Measurements from ENCODE around the gene ATP5ME. TPM values are rescaled to one million over a fixed set of nuclear protein-coding genes. Genes with fewer than 3 reads are reported as not detected.

ATP5ME gene
- total RNA-seq, 1 donor from 2014 or later, result 255 TPM

DNA sequence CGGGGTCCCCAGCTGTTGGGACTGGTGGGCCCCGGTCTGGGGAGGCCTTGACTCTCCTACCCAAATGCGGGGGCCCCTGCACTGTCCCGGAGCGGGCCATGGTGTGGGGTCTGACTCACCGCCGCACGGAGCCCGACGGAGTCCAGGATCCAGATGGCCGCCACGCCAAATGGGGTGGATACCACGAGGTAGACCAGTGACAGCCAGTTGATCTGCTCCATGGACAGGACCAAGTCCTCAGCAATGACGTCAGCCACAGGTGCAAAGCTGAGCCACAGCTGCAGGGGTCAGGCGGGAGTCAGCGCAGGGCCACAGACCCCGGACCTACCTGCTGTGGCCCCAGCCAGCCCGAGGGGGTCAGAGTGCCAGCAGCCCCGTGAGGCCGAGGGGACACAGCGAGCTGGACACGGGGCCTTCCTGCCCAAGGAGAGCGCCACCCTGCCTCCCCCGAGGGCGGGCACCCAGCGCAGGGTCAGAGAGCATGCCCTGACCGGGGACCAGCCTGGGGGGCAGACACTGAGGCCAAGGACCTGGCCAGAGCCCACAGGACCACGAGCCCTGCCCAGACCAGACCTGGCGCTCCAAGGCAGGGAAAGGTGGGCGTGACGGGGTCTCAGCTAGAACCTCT lies 12.5 kb upstream of the ATP5ME start:
- Histone ChIP-seq H3K9ac (ENCODE audit: low read length) (no peak overlapping the region), H3K79me2 (ENCODE audit: insufficient read depth, low read length) (no peaks in the 10 kb centered on the region), H3K27me3 (ENCODE audit: insufficient read depth, low read length) (no peaks in the 10 kb centered on the region), H3K9me3 (ENCODE audit: insufficient read depth, low read depth, low read length) (no peaks in the 10 kb centered on the region), H4K20me1 (ENCODE audit: insufficient read depth, low read length) (no peaks in the 10 kb centered on the region), H3K27ac (ENCODE audit: low read depth, low read length) (no peak overlapping the region), H3K36me3 (ENCODE audit: insufficient read depth, low read length) (no peaks in the 10 kb centered on the region), H3K4me2 (ENCODE audit: low read length) (peak overlapping the region; percentile 76), H2AFZ (ENCODE audit: low read depth, low read length) (peak overlapping the region; percentile 69), H3K4me1 (ENCODE audit: insufficient read depth, low read length) (peaks cover 25% of the 10 kb centered on the region), H3K4me3 (ENCODE audit: insufficient read depth, low read depth, low read length) (no peak overlapping the region)
- Mint-ChIP-seq H3K27ac (ENCODE audit: unreplicated experiment) (no peak overlapping the region), H3K9me3 (ENCODE audit: unreplicated experiment) (no peaks in the 10 kb centered on the region), H3K27me3 (ENCODE audit: low read depth, unreplicated experiment) (peaks cover 3% of the 10 kb centered on the region), H3K4me1 (ENCODE audit: low read depth, unreplicated experiment) (peaks cover 16% of the 10 kb centered on the region), H3K36me3 (ENCODE audit: low read depth, unreplicated experiment) (peaks cover 4% of the 10 kb centered on the region), H3K4me3 (ENCODE audit: unreplicated experiment) (no peak overlapping the region)
- DNase-seq (ENCODE audit: low read depth) (no peak), FAIRE-seq (no peak)
- TF ChIP-seq, protein P1, sequence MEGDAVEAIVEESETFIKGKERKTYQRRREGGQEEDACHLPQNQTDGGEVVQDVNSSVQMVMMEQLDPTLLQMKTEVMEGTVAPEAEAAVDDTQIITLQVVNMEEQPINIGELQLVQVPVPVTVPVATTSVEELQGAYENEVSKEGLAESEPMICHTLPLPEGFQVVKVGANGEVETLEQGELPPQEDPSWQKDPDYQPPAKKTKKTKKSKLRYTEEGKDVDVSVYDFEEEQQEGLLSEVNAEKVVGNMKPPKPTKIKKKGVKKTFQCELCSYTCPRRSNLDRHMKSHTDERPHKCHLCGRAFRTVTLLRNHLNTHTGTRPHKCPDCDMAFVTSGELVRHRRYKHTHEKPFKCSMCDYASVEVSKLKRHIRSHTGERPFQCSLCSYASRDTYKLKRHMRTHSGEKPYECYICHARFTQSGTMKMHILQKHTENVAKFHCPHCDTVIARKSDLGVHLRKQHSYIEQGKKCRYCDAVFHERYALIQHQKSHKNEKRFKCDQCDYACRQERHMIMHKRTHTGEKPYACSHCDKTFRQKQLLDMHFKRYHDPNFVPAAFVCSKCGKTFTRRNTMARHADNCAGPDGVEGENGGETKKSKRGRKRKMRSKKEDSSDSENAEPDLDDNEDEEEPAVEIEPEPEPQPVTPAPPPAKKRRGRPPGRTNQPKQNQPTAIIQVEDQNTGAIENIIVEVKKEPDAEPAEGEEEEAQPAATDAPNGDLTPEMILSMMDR (IDR thresholded peaks at IDR 0.05; ENCODE audit: insufficient read depth, low read depth, low read length), result no peak
- TF ChIP-seq EZH2 (IDR thresholded peaks at IDR 0.05; ENCODE audit: insufficient read depth, low read length), result no peak

DNA sequence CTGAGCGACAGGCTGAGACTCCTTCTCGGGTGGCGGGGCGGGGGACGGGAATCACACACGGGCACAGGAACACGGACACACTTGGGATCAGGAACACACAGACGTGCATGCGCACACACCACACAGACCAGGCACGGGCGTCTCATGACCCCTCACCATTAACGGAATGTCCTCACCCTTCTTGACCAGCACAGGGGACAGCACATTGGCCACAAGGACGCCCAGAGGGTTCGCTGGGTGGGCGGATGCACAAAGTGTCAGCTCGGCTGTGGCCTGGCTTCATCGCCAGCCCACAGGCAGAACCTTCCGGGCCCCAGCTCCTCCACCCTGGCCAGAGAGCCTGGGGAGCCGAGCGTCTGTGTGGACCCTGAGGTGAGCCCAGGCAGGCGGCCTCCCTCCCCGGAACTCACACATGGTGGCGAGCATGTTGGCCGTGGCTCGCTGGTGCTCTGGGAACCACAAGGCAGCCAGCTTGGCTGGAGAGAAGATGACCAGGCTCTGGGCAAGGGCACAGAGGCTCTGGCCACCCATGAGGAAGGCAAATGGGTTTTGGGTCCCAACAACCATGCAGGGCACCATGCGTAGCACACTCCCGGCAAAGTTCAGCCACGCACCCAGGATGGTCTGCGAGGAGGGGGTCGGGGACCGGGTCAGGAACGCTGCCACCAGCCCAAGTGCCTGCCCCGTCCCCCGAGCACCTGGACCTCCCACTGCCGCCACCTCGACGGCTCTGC lies 11.8 kb upstream of the ATP5ME start:
- peaks cover 4% of the 10 kb centered on the region for H3K36me3 Mint-ChIP-seq (ENCODE audit: low read depth, unreplicated experiment)
- H3K4me3 Mint-ChIP-seq (ENCODE audit: unreplicated experiment), result no peak overlapping the region
- H3K9me3 ChIP-seq (ENCODE audit: insufficient read depth, low read depth, low read length), result no peaks in the 10 kb centered on the region
- H3K4me1 Mint-ChIP-seq (ENCODE audit: low read depth, unreplicated experiment), result peaks cover 16% of the 10 kb centered on the region
- H3K9me3 Mint-ChIP-seq (ENCODE audit: unreplicated experiment), result no peaks in the 10 kb centered on the region
- no peak for TF ChIP-seq EZH2 (IDR thresholded peaks at IDR 0.05; ENCODE audit: insufficient read depth, low read length)
- TF ChIP-seq, protein P1 (IDR thresholded peaks at IDR 0.05; ENCODE audit: insufficient read depth, low read depth, low read length), result no peak
- H3K9ac ChIP-seq (ENCODE audit: low read length), result no peak overlapping the region
- peak overlapping the region; percentile 47 for H3K27ac Mint-ChIP-seq (ENCODE audit: unreplicated experiment)
- H3K27me3 Mint-ChIP-seq (ENCODE audit: low read depth, unreplicated experiment), result peaks cover 3% of the 10 kb centered on the region
- H2AFZ ChIP-seq (ENCODE audit: low read depth, low read length), result no peak overlapping the region
- H3K27ac ChIP-seq (ENCODE audit: low read depth, low read length), result no peak overlapping the region
- no peak for FAIRE-seq
- no peak overlapping the region for H3K4me2 ChIP-seq (ENCODE audit: low read length)
- H3K36me3 ChIP-seq (ENCODE audit: insufficient read depth, low read length), result no peaks in the 10 kb centered on the region
- no peaks in the 10 kb centered on the region for H3K27me3 ChIP-seq (ENCODE audit: insufficient read depth, low read length)
- no peak for DNase-seq (ENCODE audit: low read depth)
- H3K4me1 ChIP-seq (ENCODE audit: insufficient read depth, low read length), result peaks cover 29% of the 10 kb centered on the region
- no peak overlapping the region for H3K4me3 ChIP-seq (ENCODE audit: insufficient read depth, low read depth, low read length)
- no peaks in the 10 kb centered on the region for H3K79me2 ChIP-seq (ENCODE audit: insufficient read depth, low read length)
- no peaks in the 10 kb centered on the region for H4K20me1 ChIP-seq (ENCODE audit: insufficient read depth, low read length)

Measured in astrocyte (in vitro differentiated cells and primary cell).